HG02610 (cell line): ENCODE data around the gene GSTO2.
A peak's percentile ranks its signal among the peaks of the same experiment; 100 is the strongest.

Source experiments
- ATAC-seq: cut with Tn5 transposase; IDR thresholded peaks from one replicate; pipeline ENCODE4 v1.9.1; 2021; ENCODE audit warnings: mild to moderate bottlenecking, moderate library complexity; ENCODE audit not compliant: unreplicated experiment

GSTO2 gene

DNA sequence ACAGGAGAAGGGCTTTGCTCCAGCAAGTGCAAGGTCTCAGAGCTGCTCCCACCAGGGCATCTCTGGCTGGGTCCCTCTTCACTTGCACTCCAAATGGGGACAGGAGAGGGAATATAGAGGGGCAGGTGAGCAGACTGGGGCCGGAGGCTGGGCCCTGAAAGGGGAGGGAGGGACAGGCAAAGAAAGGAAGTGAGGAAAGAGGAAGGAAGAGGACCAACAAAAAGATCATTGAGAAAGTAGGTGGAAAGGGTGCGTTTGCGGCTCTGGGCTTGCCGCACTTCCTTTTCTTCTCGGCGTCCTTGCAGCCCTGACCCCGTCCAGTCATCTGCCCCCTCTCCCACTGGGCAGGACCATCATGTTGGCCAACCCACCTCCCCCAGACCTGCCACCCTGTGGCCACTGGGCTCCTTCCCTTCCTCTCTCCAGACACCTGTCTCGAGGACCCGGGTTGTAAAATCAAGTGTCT lies 55.3 kb downstream of the GSTO2 start:
- no peak for ATAC-seq

- no peak for ATAC-seq
These were observed 55.9 kb downstream of the GSTO2 start for GRCh38 chr10:104324931-104325330.

- ATAC-seq: no peak
These were observed 56.8 kb downstream of the GSTO2 start for GRCh38 chr10:104325436-104326435.

DNA sequence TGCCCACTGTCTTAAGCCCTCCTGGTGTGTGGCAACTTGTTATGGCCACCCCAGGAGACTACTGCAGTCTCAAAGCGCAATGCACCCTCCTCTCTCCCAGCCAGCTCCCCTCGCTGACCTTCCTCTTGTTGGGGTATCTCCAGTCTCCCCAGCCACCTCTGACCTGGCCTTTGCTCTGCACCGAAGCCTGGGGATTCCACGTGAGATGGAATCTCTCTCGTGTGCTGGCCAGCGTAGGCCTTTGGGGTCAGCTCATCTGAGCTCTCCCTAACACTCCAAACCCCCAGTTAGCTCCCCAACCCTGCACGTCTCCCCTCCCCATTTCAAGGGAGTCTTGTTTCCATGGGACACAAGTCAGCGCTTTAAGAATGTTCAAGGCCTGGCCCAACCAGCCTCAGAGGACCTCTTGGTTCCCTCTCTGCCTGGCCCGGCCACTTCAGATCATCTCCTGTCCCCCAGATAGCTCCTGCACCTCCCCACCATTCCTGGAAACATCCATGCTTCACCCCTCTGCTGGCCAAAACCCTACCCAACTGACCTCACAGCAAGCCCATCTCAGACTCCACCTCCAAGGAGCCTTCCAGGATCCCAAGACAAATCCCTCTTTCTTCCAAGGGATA lies 58.1 kb downstream of the GSTO2 start:
- no peak for ATAC-seq

GRCh38 chr10:104327745-104328645 lies 59.0 kb downstream of the GSTO2 start:
- no peak for ATAC-seq

GRCh38 chr10:104328646-104328895 lies 59.6 kb downstream of the GSTO2 start:
- ATAC-seq: no peak

DNA sequence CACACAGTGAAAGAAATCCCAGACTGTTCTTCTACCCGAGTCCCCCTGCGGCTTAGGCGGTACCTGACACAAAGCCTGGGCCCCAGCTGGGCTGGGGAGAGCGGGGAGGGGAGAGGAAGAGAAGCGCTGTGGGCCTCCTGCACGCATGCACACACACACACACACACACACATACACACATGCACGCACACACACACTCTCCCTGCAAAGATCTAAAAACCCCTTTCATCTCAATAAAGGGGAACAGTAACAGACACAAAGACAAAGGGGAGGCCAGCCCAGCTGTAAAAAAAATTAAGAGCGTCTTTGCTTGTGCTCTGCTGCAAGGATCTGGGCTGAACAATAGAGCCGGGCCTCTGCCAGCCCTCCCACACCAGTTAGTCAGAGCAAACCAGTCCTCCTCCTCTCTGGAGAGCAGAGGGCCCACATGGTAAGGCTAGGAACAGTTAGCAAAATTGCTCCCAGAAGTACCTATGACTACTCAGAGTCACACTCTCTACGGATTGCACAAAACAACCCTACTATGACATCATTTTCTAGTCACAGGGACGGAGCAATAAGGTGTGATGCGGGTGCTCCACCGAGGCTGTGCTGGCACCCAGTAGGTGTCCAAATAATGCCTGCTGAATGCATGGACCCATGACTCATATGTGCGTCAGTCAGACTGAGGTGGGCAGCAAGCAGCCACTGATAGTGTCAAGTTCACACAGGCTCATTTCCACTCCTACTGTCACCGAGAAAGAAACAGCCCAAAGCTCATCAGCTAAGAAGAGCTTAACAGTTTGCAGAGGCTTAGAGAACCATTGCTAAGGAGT lies 60.1 kb downstream of the GSTO2 start:
- ATAC-seq: peak; percentile 48

- no peak for ATAC-seq
These were observed 60.8 kb downstream of the GSTO2 start for GRCh38 chr10:104329735-104330134.

DNA sequence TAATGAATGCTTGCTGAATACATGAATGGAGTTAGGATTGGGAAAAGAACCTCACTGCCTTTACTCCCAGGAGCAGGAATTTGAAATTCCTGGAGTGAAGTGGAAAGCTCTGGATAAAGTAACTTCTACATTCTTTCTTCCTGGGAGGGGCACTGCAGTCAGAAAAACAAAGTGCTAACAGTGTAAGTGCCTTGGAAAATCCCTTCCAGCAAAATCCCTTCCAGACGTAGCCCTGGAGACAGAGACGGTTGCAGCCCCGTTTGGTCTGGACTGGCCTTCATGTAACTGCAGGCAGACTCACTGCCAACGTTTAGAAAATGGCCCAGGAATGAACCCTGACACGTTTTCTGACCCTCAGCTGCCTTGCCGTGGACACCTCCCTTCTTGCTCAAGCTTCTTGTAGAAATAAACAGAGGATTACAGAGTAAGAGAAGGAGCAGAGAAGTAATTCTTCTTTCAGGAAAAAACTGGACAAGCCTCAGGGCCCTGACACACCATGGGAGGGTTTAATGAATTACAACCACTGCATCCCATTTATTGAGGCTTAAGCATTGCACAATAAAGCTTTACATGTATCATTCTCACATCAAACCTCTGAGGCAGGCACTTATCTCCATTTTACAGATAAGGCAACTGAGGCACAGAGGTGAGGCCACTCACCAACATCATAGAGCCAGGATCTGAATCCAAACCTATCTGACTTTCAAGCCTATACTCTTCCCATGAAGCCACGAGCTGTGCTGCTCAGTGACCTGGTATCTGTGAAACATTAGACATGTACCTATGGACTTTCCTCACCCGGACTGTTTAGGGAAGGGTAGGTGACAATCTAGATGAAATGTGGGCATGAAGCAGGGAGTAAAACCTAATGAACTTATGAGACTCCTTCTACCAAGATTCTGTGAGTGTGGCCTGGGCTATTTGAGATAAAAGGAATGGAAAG lies 61.5 kb downstream of the GSTO2 start:
- ATAC-seq: no peak

- no peak for ATAC-seq
These were observed 62.3 kb downstream of the GSTO2 start for GRCh38 chr10:104331208-104331838.

- no peak for ATAC-seq
These were observed 63.5 kb downstream of the GSTO2 start for GRCh38 chr10:104332243-104333031.

GRCh38 chr10:104333032-104333727 lies 64.2 kb downstream of the GSTO2 start:
- ATAC-seq: no peak

- no peak for ATAC-seq
These were observed 64.9 kb downstream of the GSTO2 start for GRCh38 chr10:104333728-104334373.

GRCh38 chr10:104334561-104334960 lies 65.6 kb downstream of the GSTO2 start:
- no peak for ATAC-seq

DNA sequence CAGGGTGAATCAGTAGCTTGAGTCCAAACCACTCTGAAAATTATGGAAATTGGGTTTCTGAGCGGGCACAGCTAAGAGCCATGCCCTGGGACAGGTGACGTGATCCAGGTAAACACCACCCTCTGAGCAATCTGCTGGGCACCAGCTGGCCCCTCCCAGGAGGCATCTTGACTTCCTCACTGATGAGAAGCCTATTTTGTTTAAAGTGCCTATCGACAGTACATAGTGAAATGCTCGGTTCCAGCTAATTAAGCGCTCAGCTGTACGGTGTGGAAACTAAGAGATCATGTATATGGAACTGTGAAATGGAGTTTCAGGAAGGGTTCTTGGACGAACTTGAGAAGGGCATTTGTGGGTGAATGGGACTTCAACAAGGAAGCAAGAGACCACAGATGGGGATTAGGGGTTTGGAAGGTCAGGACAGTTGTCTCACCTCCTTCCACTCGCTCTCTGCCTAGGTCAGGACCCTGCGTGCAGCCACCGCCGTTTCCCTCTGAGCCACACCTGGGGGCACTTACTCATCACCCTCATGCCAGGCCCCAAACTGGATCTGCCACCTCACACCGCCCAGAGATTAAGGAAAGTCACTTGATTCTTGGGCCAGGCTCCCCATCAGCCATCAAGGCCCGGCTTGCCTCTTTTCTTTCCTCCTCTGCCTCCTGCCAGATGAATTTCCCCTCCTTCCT lies 66.1 kb downstream of the GSTO2 start:
- no peak for ATAC-seq

GRCh38 chr10:104336821-104337467 lies 68.0 kb downstream of the GSTO2 start:
- no peak for ATAC-seq
